ENCODE results near the gene ZNF784. TPM values are rescaled to one million over a fixed set of nuclear protein-coding genes. Genes with fewer than 3 reads are reported as not detected.

Gene ZNF784
- total and polyA plus RNA-seq, 9 of the 15 experiments (the other 6 are each of a cell fraction or from before 2014, with no cell fraction given) = 0.14 to 6.1 (median 2.1) TPM

DNA sequence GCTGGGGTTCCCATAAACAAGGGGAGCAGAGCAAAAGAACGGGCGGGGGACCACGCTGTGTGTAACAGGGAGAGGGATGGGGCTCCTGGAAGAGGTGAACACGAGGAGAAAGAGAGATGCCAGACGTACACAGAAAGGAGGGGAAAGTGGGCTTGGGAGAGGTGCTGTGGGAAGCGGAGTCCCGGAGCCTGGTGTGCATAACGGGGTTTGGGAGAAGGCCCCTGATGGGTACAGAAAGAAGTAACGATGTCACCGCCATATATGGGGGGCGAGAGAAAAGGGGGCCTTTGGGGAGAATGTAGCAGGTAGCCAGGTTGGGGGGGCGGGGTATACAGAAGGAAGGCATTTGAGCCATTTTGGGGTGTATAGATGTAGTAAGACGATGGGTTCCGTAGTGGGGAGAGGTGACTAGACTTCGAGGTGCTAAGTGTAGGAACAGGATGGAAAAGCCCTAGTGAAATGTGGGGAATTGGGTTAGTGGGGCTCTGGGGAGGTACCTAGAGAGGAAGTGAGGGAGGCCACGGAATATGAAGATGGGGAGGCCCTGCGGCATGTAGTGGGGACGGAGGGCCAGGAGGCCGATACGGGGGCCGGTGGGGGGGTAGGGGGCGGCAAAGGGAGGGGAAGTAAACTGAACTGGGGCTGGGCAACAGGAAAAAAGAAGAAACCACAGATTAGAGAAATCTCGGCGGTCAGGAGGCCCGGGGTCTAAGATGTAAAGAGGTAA is 17.2 kb upstream of the ZNF784 start (continued):
- no peak; a peak in 1 of 4 replicates for TF ChIP-seq HDAC1 (IDR thresholded peaks at IDR 0.05)
- TF ChIP-seq YY1 (IDR thresholded peaks at IDR 0.05; ENCODE audit: borderline replicate concordance in 1 of 3, control insufficient read depth in 1 of 3, extremely low read depth in 1 of 3, insufficient read depth in 3 of 3, insufficient read length in 1 of 3, insufficient replicate concordance in 2 of 3, low read depth in 1 of 3, low read length in 2 of 3) = peak in 1 of 3 experiments; percentile 7
- TF ChIP-seq RNF2 (IDR thresholded peaks at IDR 0.05) = no peak
- TF ChIP-seq SUPT5H (IDR thresholded peaks at IDR 0.05) = peak; percentile 55
- no peak for TF ChIP-seq PHB2 (IDR thresholded peaks at IDR 0.05; ENCODE audit: low read depth)
- 0 out of 4 replicates have a peak, but pooled peaks of 1 of the 2 experiments have one; percentile 17 for TF ChIP-seq TEAD1 (CRISPR knock-in tag; IDR thresholded peaks at IDR 0.05)
- TF ChIP-seq ZNF79 (CRISPR knock-in tag; IDR thresholded peaks at IDR 0.05; ENCODE audit: low read depth) = no peak
- no peak for TF ChIP-seq PATZ1 (CRISPR knock-in tag; IDR thresholded peaks at IDR 0.05; ENCODE audit: borderline replicate concordance)
- TF ChIP-seq ZNF740 (CRISPR knock-in tag; IDR thresholded peaks at IDR 0.05) = no peak
- 0 out of 4 replicates have a peak, but pooled peaks of 1 of the 2 experiments have one; percentile 45 for TF ChIP-seq ZNF740 (tag; IDR thresholded peaks at IDR 0.05)
- TF ChIP-seq ZNF232 (CRISPR knock-in tag; IDR thresholded peaks at IDR 0.05) = no peak
- TF ChIP-seq HMG20A (CRISPR knock-in tag; conservative IDR thresholded peaks at IDR 0.05) = no peak
- no peak for TF ChIP-seq ZNF57 (CRISPR knock-in tag; IDR thresholded peaks at IDR 0.05)
- TF ChIP-seq MCM3 (IDR thresholded peaks at IDR 0.05) = no peak
- peak; percentile 12; the same call in 1 of the 2 replicates for TF ChIP-seq LARP7 (IDR thresholded peaks at IDR 0.05)
- no peak for TF ChIP-seq YBX1 (IDR thresholded peaks at IDR 0.05)
- TF ChIP-seq, protein P1, sequence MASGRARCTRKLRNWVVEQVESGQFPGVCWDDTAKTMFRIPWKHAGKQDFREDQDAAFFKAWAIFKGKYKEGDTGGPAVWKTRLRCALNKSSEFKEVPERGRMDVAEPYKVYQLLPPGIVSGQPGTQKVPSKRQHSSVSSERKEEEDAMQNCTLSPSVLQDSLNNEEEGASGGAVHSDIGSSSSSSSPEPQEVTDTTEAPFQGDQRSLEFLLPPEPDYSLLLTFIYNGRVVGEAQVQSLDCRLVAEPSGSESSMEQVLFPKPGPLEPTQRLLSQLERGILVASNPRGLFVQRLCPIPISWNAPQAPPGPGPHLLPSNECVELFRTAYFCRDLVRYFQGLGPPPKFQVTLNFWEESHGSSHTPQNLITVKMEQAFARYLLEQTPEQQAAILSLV (tag; IDR thresholded peaks at IDR 0.05) = no peak
- no peak for TF ChIP-seq MTA1 (IDR thresholded peaks at IDR 0.05; ENCODE audit: borderline replicate concordance)
- TF ChIP-seq SMAD3 (CRISPR knock-in tag; conservative IDR thresholded peaks at IDR 0.05) = 0 out of 2 replicates have a peak, but pooled peaks have one; percentile 39
- TF ChIP-seq FOXJ3 (CRISPR knock-in tag; IDR thresholded peaks at IDR 0.05) = no peak
- no peak for TF ChIP-seq ZNF830 (CRISPR knock-in tag; IDR thresholded peaks at IDR 0.05)
- TF ChIP-seq TAF7 (tag; IDR thresholded peaks at IDR 0.05) = no peak
- no peak for TF ChIP-seq SRF (CRISPR knock-in tag; IDR thresholded peaks at IDR 0.05)
- peak; percentile 57 for TF ChIP-seq POLR2A (conservative IDR thresholded peaks at IDR 0.05)
- TF ChIP-seq WHSC1 (IDR thresholded peaks at IDR 0.05; ENCODE audit: low read length) = no peak
- TF ChIP-seq CCNT2 (IDR thresholded peaks at IDR 0.05; ENCODE audit: borderline replicate concordance, extremely low read depth, insufficient read length, low read depth, low read length) = no peak
- TF ChIP-seq HLTF (IDR thresholded peaks at IDR 0.05) = no peak
- no peak for TF ChIP-seq ZNF224 (CRISPR knock-in tag; IDR thresholded peaks at IDR 0.05)

Measured in K562 (cell line).